Astrocyte (in vitro differentiated cells and primary cell): ENCODE measurements around the gene DUS2.
"Not testable (repeated sequence)": the region's sequence is repeated elsewhere in the genome, so short reads cannot be mapped to it uniquely, and the experiment has no call there.

Experiments
- CTCF ChIP-seq: IDR thresholded peaks from 2 replicates; pipeline ENCODE4 v1.5.1; 2011; ENCODE audit warnings: low read depth, mild to moderate bottlenecking, inconsistent platforms, low read length, moderate library complexity; ENCODE audit not compliant: insufficient read depth
- EZH2 ChIP-seq: IDR thresholded peaks from 2 replicates; pipeline ENCODE4 v1.6.1; 2012; ENCODE audit warnings: mild to moderate bottlenecking, low read length, inconsistent platforms; ENCODE audit not compliant: insufficient read depth

- TF ChIP-seq EZH2, CTCF: not testable (repeated sequence)
Measured at GRCh38 chr16:67998779-67999688, 24.1 kb upstream of the DUS2 start, which contains the start of gene DPEP2.
